ENCODE data around the gene PCGF3. TPM values are rescaled to one million over a fixed set of nuclear protein-coding genes. Genes with fewer than 3 reads are reported as not detected.
A peak's percentile ranks its signal among the peaks of the same experiment; 100 is the strongest.

The PCGF3 gene
- total and polyA plus RNA-seq, 7 experiments from 2014 or later = 3.8 to 66.8 (median 36.2) TPM

- Mint-ChIP-seq H3K36me3 (peaks cover 0 to 7% (median 3%) of the 10 kb centered on the region in 5 donors), H3K4me3 (peak overlapping the region in 3 of 10 donors; percentile 35 to 83 (median 42)), H3K4me1 (peaks cover 7 to 15% (median 9%) of the 10 kb centered on the region in 7 donors), H3K9me3 (no peaks in the 10 kb centered on the region), H3K27ac (peak overlapping the region in 2 of 9 donors; percentile 46 to 59), H3K27me3 (no peaks in the 10 kb centered on the region)
- Histone ChIP-seq H3K9me3 (ENCODE audit: control insufficient read depth in 2 of 3, low read length in 3 of 3) (no peaks in the 10 kb centered on the region), H3K36me3 (ENCODE audit: control insufficient read depth in 2 of 3, insufficient read depth in 3 of 3, low read length in 3 of 3) (peaks cover 4 to 16% (median 5%) of the 10 kb centered on the region in 3 experiments), H3K4me3 (ENCODE audit: low read length) (no peak overlapping the region), H3K27ac (ENCODE audit: low read depth, low read length) (no peak overlapping the region), H3K4me1 (ENCODE audit: control insufficient read depth in 2 of 2, insufficient read depth in 2 of 2, low read length in 2 of 2) (peaks cover 11 to 16% of the 10 kb centered on the region in 2 donors), H3K27me3 (ENCODE audit: control insufficient read depth in 2 of 2, insufficient read depth in 2 of 2, low read length in 2 of 2) (peaks cover 0 to 2% of the 10 kb centered on the region in 2 donors)
- no peak for ATAC-seq
- ChIA-PET POLR2A (no interaction called here), CTCF (no interaction called here)
- no peak for DNase-seq
- intact Hi-C loops (cut with micrococcal nuclease) = loop anchor here in 1 of 2 donors (10.0 kb wide), 1 partner anchor 668 kb away; the partner anchor contains the start of gene UVSSA
Observed at GRCh38 chr4:676871-677235, 28.8 kb upstream of the PCGF3 start.

GRCh38 chr4:677431-678293, 28.0 kb upstream of the PCGF3 start:
- peaks cover 11 to 16% of the 10 kb centered on the region in 2 donors for H3K4me1 ChIP-seq (ENCODE audit: control insufficient read depth in 2 of 2, insufficient read depth in 2 of 2, low read length in 2 of 2)
- H3K27me3 ChIP-seq (ENCODE audit: control insufficient read depth in 2 of 2, insufficient read depth in 2 of 2, low read length in 2 of 2) = peaks cover 0 to 2% of the 10 kb centered on the region in 2 donors
- H3K4me3 ChIP-seq (ENCODE audit: low read length) = no peak overlapping the region
- H3K9me3 Mint-ChIP-seq = no peaks in the 10 kb centered on the region
- H3K36me3 ChIP-seq (ENCODE audit: control insufficient read depth in 2 of 3, insufficient read depth in 3 of 3, low read length in 3 of 3) = peaks cover 0 to 8% (median 0%) of the 10 kb centered on the region in 3 experiments
- peaks cover 0 to 5% (median 0%) of the 10 kb centered on the region in 5 donors for H3K36me3 Mint-ChIP-seq
- no peaks in the 10 kb centered on the region for H3K27me3 Mint-ChIP-seq
- no peak overlapping the region for H3K27ac ChIP-seq (ENCODE audit: low read depth, low read length)
- POLR2A ChIA-PET = no interaction called here
- CTCF ChIA-PET = no interaction called here
- intact Hi-C loops (cut with micrococcal nuclease) = loop anchor here in 1 of 2 donors (10.0 kb wide), 1 partner anchor 667 kb away; the partner anchor contains the start of gene UVSSA
- DNase-seq (no peak), ATAC-seq (no peak)
- peak overlapping the region in 3 of 9 donors; percentile 1 to 76 (median 59) for H3K27ac Mint-ChIP-seq
- no peaks in the 10 kb centered on the region for H3K9me3 ChIP-seq (ENCODE audit: control insufficient read depth in 2 of 3, low read length in 3 of 3)
- peak overlapping the region in 4 of 10 donors; percentile 21 to 64 (median 40) for H3K4me3 Mint-ChIP-seq
- peaks cover 7 to 15% (median 9%) of the 10 kb centered on the region in 7 donors for H3K4me1 Mint-ChIP-seq

DNA sequence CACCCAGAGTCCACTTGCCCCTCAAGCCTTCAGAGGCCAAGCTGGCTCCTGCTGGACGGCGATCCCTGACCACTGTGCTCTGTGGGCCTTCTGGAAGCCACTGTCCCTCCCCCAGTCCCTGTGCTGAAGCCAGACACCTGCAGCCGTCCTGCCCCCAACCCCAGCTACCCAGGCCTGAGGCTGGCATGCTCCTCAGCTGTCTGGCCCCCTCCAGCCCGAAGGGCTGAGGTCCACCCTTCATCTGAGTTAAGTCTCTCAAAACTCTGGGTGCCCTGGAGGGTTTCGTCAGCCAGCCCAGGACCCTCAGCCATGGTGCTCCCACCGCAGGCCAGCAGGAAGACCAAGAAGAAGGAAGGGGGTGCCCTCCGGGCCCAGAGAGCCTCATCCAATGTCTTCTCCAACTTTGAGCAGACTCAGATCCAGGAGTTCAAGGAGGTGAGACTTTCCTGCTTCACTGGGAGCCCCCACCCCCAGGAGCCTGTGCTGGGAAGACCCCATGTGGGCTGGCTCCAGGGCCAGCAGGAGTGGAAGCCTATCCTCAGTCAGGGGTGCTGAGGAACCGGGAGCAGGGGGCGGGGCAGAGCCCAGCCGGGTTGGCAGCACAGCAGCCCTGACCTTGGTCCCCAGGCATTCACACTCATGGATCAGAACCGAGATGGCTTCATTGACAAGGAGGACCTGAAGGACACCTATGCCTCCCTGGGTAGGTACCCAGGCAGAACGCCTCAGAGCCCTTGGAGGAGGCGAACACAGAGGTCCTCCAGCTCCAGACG, 27.1 kb upstream of the PCGF3 start:
- ChIA-PET POLR2A (no interaction called here), CTCF (no interaction called here)
- H3K27me3 ChIP-seq (ENCODE audit: control insufficient read depth in 2 of 2, insufficient read depth in 2 of 2, low read length in 2 of 2) = peaks cover 0 to 2% of the 10 kb centered on the region in 2 donors
- Mint-ChIP-seq H3K4me3 (peak overlapping the region in 1 of 10 donors; percentile 38), H3K9me3 (no peaks in the 10 kb centered on the region), H3K4me1 (peaks cover 0 to 8% (median 3%) of the 10 kb centered on the region in 7 donors), H3K27ac (no peak overlapping the region), H3K27me3 (no peaks in the 10 kb centered on the region), H3K36me3 (no peaks in the 10 kb centered on the region)
- H3K4me1 ChIP-seq (ENCODE audit: control insufficient read depth in 2 of 2, insufficient read depth in 2 of 2, low read length in 2 of 2) = peaks cover 6 to 8% of the 10 kb centered on the region in 2 donors
- no peak for DNase-seq
- peaks cover 0 to 4% (median 0%) of the 10 kb centered on the region in 3 experiments for H3K36me3 ChIP-seq (ENCODE audit: control insufficient read depth in 2 of 3, insufficient read depth in 3 of 3, low read length in 3 of 3)
- H3K27ac ChIP-seq (ENCODE audit: low read depth, low read length) = no peak overlapping the region
- H3K9me3 ChIP-seq (ENCODE audit: control insufficient read depth in 2 of 3, low read length in 3 of 3) = no peaks in the 10 kb centered on the region
- H3K4me3 ChIP-seq (ENCODE audit: low read length) = no peak overlapping the region
- no peak for ATAC-seq
- intact Hi-C loops (cut with micrococcal nuclease) = loop anchor here in 1 of 2 donors (10.0 kb wide), 1 partner anchor 666 kb away; the partner anchor contains the start of gene UVSSA

DNA sequence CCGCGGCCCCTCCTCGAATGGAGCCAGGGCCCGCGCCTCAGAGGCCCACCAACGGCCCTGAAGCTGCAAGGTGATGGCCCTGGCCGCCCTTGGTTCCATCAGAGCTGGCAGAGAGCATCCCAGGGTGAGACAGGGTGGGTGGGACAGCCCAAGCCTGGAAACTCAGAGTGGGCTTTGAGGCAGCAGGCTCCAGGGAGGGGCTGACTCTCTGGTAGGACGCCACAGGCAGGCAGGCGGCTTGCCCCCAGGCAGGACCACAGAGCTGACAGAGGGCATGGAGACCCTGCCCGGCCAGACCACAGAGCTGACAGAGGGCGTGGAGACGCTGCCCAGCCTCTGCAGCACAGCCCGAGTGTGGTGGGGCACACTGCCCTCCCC, 26.5 kb upstream of the PCGF3 start:
- Mint-ChIP-seq H3K4me3 (peak overlapping the region in 1 of 10 donors; percentile 38), H3K36me3 (no peaks in the 10 kb centered on the region), H3K4me1 (peaks cover 0 to 8% (median 3%) of the 10 kb centered on the region in 7 donors), H3K9me3 (no peaks in the 10 kb centered on the region), H3K27ac (no peak overlapping the region), H3K27me3 (no peaks in the 10 kb centered on the region)
- intact Hi-C loops (cut with micrococcal nuclease) = loop anchor here in 1 of 2 donors (10.0 kb wide), 1 partner anchor 666 kb away; the partner anchor contains the start of gene UVSSA
- Histone ChIP-seq H3K27me3 (ENCODE audit: control insufficient read depth in 2 of 2, insufficient read depth in 2 of 2, low read length in 2 of 2) (peaks cover 0 to 2% of the 10 kb centered on the region in 2 donors), H3K4me1 (ENCODE audit: control insufficient read depth in 2 of 2, insufficient read depth in 2 of 2, low read length in 2 of 2) (peaks cover 4 to 6% of the 10 kb centered on the region in 2 donors), H3K27ac (ENCODE audit: low read depth, low read length) (no peak overlapping the region), H3K9me3 (ENCODE audit: control insufficient read depth in 2 of 3, low read length in 3 of 3) (no peaks in the 10 kb centered on the region), H3K4me3 (ENCODE audit: low read length) (no peak overlapping the region), H3K36me3 (ENCODE audit: control insufficient read depth in 2 of 3, insufficient read depth in 3 of 3, low read length in 3 of 3) (peaks cover 0 to 4% (median 0%) of the 10 kb centered on the region in 3 experiments)
- ATAC-seq (no peak), DNase-seq (no peak)
- CTCF ChIA-PET = no interaction called here
- POLR2A ChIA-PET = no interaction called here

DNA sequence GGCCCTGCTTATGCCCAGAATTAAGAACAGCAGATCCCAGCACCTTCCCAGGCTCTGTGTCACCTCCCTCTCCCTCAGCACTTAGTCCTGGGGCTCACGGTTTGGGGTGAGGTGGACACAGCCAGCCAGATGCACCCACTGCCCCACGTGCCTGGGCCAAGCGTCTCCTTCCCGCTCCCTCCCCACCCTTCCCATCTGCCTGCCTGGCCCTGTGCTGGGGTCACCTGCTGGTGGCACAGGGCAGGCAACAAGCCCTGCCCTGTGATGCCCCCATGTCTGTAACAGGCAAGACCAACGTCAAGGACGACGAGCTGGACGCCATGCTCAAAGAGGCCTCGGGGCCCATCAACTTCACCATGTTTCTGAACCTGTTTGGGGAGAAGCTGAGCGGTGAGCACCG, 26.0 kb upstream of the PCGF3 start:
- no peak for ATAC-seq
- H3K4me3 ChIP-seq (ENCODE audit: low read length) = no peak overlapping the region
- Mint-ChIP-seq H3K36me3 (no peaks in the 10 kb centered on the region), H3K27me3 (no peaks in the 10 kb centered on the region), H3K9me3 (no peaks in the 10 kb centered on the region), H3K4me1 (peaks cover 0 to 8% (median 4%) of the 10 kb centered on the region in 7 donors), H3K27ac (peak overlapping the region in 1 of 9 donors; percentile 3), H3K4me3 (peak overlapping the region in 2 of 10 donors; percentile 8 to 13)
- H3K36me3 ChIP-seq (ENCODE audit: control insufficient read depth in 2 of 3, insufficient read depth in 3 of 3, low read length in 3 of 3) = peaks cover 0 to 2% (median 0%) of the 10 kb centered on the region in 3 experiments
- peaks cover 0 to 2% of the 10 kb centered on the region in 2 donors for H3K27me3 ChIP-seq (ENCODE audit: control insufficient read depth in 2 of 2, insufficient read depth in 2 of 2, low read length in 2 of 2)
- intact Hi-C loops (cut with micrococcal nuclease) = loop anchor here in 1 of 2 donors (10.0 kb wide), 1 partner anchor 665 kb away; the partner anchor contains the start of gene UVSSA
- peaks cover 4 to 6% of the 10 kb centered on the region in 2 donors for H3K4me1 ChIP-seq (ENCODE audit: control insufficient read depth in 2 of 2, insufficient read depth in 2 of 2, low read length in 2 of 2)
- no peaks in the 10 kb centered on the region for H3K9me3 ChIP-seq (ENCODE audit: control insufficient read depth in 2 of 3, low read length in 3 of 3)
- H3K27ac ChIP-seq (ENCODE audit: low read depth, low read length) = no peak overlapping the region
- ChIA-PET CTCF (no interaction called here), POLR2A (no interaction called here)
- DNase-seq = no peak

- Mint-ChIP-seq H3K9me3 (peaks cover 0 to 1% (median 0%) of the 10 kb centered on the region in 11 donors), H3K36me3 (no peaks in the 10 kb centered on the region), H3K27me3 (peaks cover 0 to 3% (median 0%) of the 10 kb centered on the region in 5 donors), H3K4me1 (peaks cover 0 to 9% (median 5%) of the 10 kb centered on the region in 7 donors), H3K27ac (no peak overlapping the region), H3K4me3 (peak overlapping the region in 6 of 10 donors; percentile 25 to 70 (median 58))
- H3K4me1 ChIP-seq (ENCODE audit: control insufficient read depth in 2 of 2, insufficient read depth in 2 of 2, low read length in 2 of 2) = peaks cover 4% of the 10 kb centered on the region in 2 donors
- no peak overlapping the region for H3K4me3 ChIP-seq (ENCODE audit: low read length)
- no peak overlapping the region for H3K27ac ChIP-seq (ENCODE audit: low read depth, low read length)
- H3K36me3 ChIP-seq (ENCODE audit: control insufficient read depth in 2 of 3, insufficient read depth in 3 of 3, low read length in 3 of 3) = no peaks in the 10 kb centered on the region
- no peaks in the 10 kb centered on the region for H3K9me3 ChIP-seq (ENCODE audit: control insufficient read depth in 2 of 3, low read length in 3 of 3)
- no peak for DNase-seq
- H3K27me3 ChIP-seq (ENCODE audit: control insufficient read depth in 2 of 2, insufficient read depth in 2 of 2, low read length in 2 of 2) = peaks cover 0 to 2% of the 10 kb centered on the region in 2 donors
- intact Hi-C loops (cut with micrococcal nuclease) = no loop called here
- POLR2A ChIA-PET = no interaction called here
- CTCF ChIA-PET = no interaction called here
- no peak for ATAC-seq
Observed at GRCh38 chr4:680091-680490, 25.5 kb upstream of the PCGF3 start.

Data from naive thymus-derived CD4-positive, alpha-beta T cell (primary cell).